NCI-H345 (cell line): ENCODE measurements around the gene KCNE1.
"Not testable (repeated sequence)": the region's sequence is repeated elsewhere in the genome, so short reads cannot be mapped to it uniquely, and the experiment has no call there.

Experiments
- DNase-seq: peaks from one replicate; lab custom pipeline; 2025; lab: John Stamatoyannopoulos, UW

KCNE1 gene

GRCh38 chr21:34417448-34418077, 94.4 kb downstream of the KCNE1 start:
- not testable (repeated sequence) for DNase-seq

- DNase-seq = not testable (repeated sequence)
Measured at GRCh38 chr21:34407294-34407693, 104.7 kb downstream of the KCNE1 start.

GRCh38 chr21:34406676-34407075, 105.3 kb downstream of the KCNE1 start:
- not testable (repeated sequence) for DNase-seq

GRCh38 chr21:34406102-34406501, 105.9 kb downstream of the KCNE1 start:
- not testable (repeated sequence) for DNase-seq

GRCh38 chr21:34405686-34406085, 106.3 kb downstream of the KCNE1 start:
- not testable (repeated sequence) for DNase-seq

GRCh38 chr21:34404742-34405141, 107.3 kb downstream of the KCNE1 start:
- DNase-seq = not testable (repeated sequence)

GRCh38 chr21:34400522-34400921, 111.5 kb downstream of the KCNE1 start:
- DNase-seq = not testable (repeated sequence)
